Panc1 (cell line): Measurements from ENCODE around the gene THSD7B. TPM values are rescaled to one million over a fixed set of nuclear protein-coding genes. Genes with fewer than 3 reads are reported as not detected.

Source experiments
- ATAC-seq: fragments of 200-7000 bp; cut with Tn5 transposase; 2 replicates; pipeline ENCODE4 v1.9.1; 2020; ENCODE audit warnings: mild to moderate bottlenecking, moderate library complexity
- BruUV-seq: library from RNA; stranded (reverse); fragments of 400-500 nt; replicated peaks from 2 replicates; lab custom pipeline; 2021; lab: Mats Ljungman, UMichigan
- CTCF ChIA-PET: fragments of 300-600 bp; sonication (Branson Sonifier 250); formaldehyde crosslinking; loops from one replicate; lab custom pipeline; 2022; ENCODE audit warnings: antibody characterized with exemption; lab: Charles Lee
- POLR2A ChIA-PET: fragments of 300-600 bp; sonication (Branson Sonifier 250); formaldehyde crosslinking; loops from one replicate; lab custom pipeline; 2022; ENCODE audit warnings: antibody characterized with exemption; lab: Charles Lee
- DNase-seq: peaks from one replicate; pipeline ENCODE4 v3.0.0-alpha.2; 2010; ENCODE audit warnings: low read depth, low spot score
- H3K27ac ChIP-seq: 2 replicates; pipeline ENCODE4 v1.5.1; 2011; ENCODE audit warnings: mild to moderate bottlenecking, low read length, inconsistent platforms
- H3K27me3 ChIP-seq: fragments of 200-500 bp; sonication (Bioruptor generic); 2 replicates; pipeline ENCODE4 v1.6.0; 2014; ENCODE audit warnings: low read length, inconsistent platforms; ENCODE audit not compliant: control insufficient read depth, insufficient read depth
- H3K36me3 ChIP-seq: fragments of 200-500 bp; sonication (Bioruptor generic); 2 replicates; pipeline ENCODE4 v1.5.1; 2014; ENCODE audit warnings: inconsistent platforms, mild to moderate bottlenecking, low read length, moderate library complexity; ENCODE audit not compliant: control insufficient read depth, insufficient read depth
- H3K4me1 ChIP-seq: 2 replicates; pipeline ENCODE4 v1.5.1; 2011; ENCODE audit warnings: inconsistent platforms, mild to moderate bottlenecking, low read length, moderate library complexity; ENCODE audit not compliant: control insufficient read depth, insufficient read depth
- H3K4me3 ChIP-seq, 2 experiments: 2 replicates each; pipeline ENCODE4 v1.5.1; 2011 to 2012; ENCODE audit warnings: low read depth in 2 of 2, low read length in 2 of 2, mild to moderate bottlenecking in 2 of 2, inconsistent platforms in 1 of 2, moderate library complexity in 1 of 2
- H3K9me3 ChIP-seq: fragments of 200-500 bp; sonication (Bioruptor generic); 2 replicates; pipeline ENCODE4 v1.5.1; 2014; ENCODE audit warnings: low read depth, mild to moderate bottlenecking, inconsistent platforms, low read length, moderate library complexity; ENCODE audit not compliant: control insufficient read depth, insufficient read depth
- POLR2AphosphoS5 ChIP-seq: IDR thresholded peaks from 2 replicates; pipeline ENCODE4 v1.6.1; 2012; ENCODE audit warnings: mild to moderate bottlenecking, low read depth, low read length, moderate library complexity
- REST ChIP-seq, 2 experiments: IDR thresholded peaks; 2 replicates each; pipeline ENCODE4 v1.6.1; 2011 to 2012; ENCODE audit warnings: low read depth in 2 of 2, control low read depth in 1 of 2, low read length in 1 of 2, mild to moderate bottlenecking in 1 of 2, moderate library complexity in 1 of 2; ENCODE audit not compliant: insufficient read depth in 1 of 2
- SIN3A ChIP-seq: IDR thresholded peaks from 2 replicates; pipeline ENCODE4 v1.6.1; 2012; ENCODE audit warnings: low read depth, mild to moderate bottlenecking, low read length, moderate library complexity, borderline replicate concordance; ENCODE audit not compliant: insufficient read depth
- TCF7L2 ChIP-seq: IDR thresholded peaks from 2 replicates; pipeline ENCODE4 v1.6.1; 2011; ENCODE audit warnings: mild to moderate bottlenecking, low read depth, low read length, inconsistent platforms
- in situ Hi-C: cut with HindIII; loops from 2 replicates; pipeline ENCODE4 v1.10.0; 2016; ENCODE audit warnings: low sequenced_read_pairs, low pct_unique_long_range_greater_than_20kb
- intact Hi-C: fragments of 100-400 bp; cut with micrococcal nuclease; formaldehyde crosslinking; loops from one replicate; pipeline ENCODE4 v1.10.0; 2022; ENCODE audit not compliant: unreplicated experiment
- total RNA-seq: library from RNA; stranded (reverse); gene quantifications from one replicate; pipeline ENCODE4 v1.2.1, GENCODE V29; 2021; ENCODE audit not compliant: unreplicated experiment
- TF ChIP-seq, protein P1 (sequence below): fragments of 450-650 bp; IDR thresholded peaks from 2 replicates; pipeline ENCODE4 v1.5.1; 2017; ENCODE audit warnings: mild to moderate bottlenecking

Gene THSD7B
- total RNA-seq, 1 experiment from 2014 or later: not detected

DNA sequence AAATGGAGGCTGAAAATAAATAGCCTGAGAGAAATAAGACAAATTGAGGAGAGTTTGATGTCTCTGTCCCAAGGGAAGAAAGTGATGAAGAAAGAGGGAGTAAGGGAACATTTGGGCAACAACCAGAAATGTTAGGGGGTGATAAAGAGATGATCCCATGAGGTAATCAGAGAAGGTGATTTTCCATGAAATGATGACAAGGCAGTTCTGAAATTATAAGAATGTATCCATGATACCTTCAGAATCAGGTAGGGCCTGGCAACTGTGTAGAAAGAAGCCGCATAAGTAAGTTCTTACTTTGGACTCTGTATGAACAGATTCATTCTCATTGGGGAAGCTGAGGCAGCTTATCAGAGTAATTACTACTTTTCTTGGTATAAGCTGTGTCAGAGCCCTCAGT, 106.1 kb downstream of the THSD7B start:
- H3K4me1 ChIP-seq: no peaks in the 10 kb centered on the region
- H3K27me3 ChIP-seq: no peaks in the 10 kb centered on the region
- TF ChIP-seq, protein P1, sequence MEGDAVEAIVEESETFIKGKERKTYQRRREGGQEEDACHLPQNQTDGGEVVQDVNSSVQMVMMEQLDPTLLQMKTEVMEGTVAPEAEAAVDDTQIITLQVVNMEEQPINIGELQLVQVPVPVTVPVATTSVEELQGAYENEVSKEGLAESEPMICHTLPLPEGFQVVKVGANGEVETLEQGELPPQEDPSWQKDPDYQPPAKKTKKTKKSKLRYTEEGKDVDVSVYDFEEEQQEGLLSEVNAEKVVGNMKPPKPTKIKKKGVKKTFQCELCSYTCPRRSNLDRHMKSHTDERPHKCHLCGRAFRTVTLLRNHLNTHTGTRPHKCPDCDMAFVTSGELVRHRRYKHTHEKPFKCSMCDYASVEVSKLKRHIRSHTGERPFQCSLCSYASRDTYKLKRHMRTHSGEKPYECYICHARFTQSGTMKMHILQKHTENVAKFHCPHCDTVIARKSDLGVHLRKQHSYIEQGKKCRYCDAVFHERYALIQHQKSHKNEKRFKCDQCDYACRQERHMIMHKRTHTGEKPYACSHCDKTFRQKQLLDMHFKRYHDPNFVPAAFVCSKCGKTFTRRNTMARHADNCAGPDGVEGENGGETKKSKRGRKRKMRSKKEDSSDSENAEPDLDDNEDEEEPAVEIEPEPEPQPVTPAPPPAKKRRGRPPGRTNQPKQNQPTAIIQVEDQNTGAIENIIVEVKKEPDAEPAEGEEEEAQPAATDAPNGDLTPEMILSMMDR: no peak
- TF ChIP-seq REST (IDR thresholded peaks at IDR 0.05; ENCODE audit: insufficient read depth in 1 of 2, low read depth in 2 of 2, low read length in 1 of 2) (no peak), POLR2AphosphoS5 (no peak), SIN3A (no peak), TCF7L2 (no peak)
- ChIA-PET CTCF (no interaction called here), POLR2A (no interaction called here)
- no peak for DNase-seq
- H3K36me3 ChIP-seq: no peaks in the 10 kb centered on the region
- intact Hi-C loops (no loop called here), in situ Hi-C loops (no loop called here)
- no peak for ATAC-seq
- no peaks in the 10 kb centered on the region for H3K9me3 ChIP-seq
- no peak overlapping the region for H3K4me3 ChIP-seq
- no peak overlapping the region for H3K27ac ChIP-seq
- BruUV-seq: no TSS peak

DNA sequence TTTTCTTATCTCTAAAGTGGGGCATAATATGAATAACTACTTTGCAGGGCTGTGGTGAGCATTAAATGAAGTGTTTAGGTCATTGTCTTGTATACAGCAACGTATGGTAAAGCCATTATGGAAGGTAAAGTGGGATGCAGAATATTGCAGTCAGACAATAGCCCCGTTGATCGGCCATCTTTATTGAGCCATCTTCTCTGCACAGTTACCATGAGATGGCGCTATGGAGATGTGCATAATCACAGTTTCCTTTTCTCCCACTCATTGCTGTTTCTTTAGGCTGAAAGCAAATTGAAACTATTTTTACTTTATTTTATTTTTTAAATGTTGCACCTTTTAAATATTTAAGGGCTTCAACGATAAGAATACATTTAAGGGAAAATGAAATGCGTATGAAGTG, 108.9 kb downstream of the THSD7B start:
- no peaks in the 10 kb centered on the region for H3K27me3 ChIP-seq
- POLR2A ChIA-PET: no interaction called here
- CTCF ChIA-PET: no interaction called here
- H3K36me3 ChIP-seq: no peaks in the 10 kb centered on the region
- no peak overlapping the region for H3K27ac ChIP-seq
- no peaks in the 10 kb centered on the region for H3K4me1 ChIP-seq
- H3K9me3 ChIP-seq: no peaks in the 10 kb centered on the region
- H3K4me3 ChIP-seq: no peak overlapping the region
- TF ChIP-seq POLR2AphosphoS5 (no peak), REST (IDR thresholded peaks at IDR 0.05; ENCODE audit: insufficient read depth in 1 of 2, low read depth in 2 of 2, low read length in 1 of 2) (no peak), SIN3A (no peak)
- TF ChIP-seq, protein P1: peak; percentile 35; the same call in 1 of the 2 replicates
- BruUV-seq: no TSS peak
- in situ Hi-C loops: no loop called here
- intact Hi-C loops: no loop called here
- ATAC-seq: no peak
- DNase-seq: no peak
